ENCODE measurements around the gene CDC42BPB. TPM values are rescaled to one million over a fixed set of nuclear protein-coding genes. Genes with fewer than 3 reads are reported as not detected.

CDC42BPB gene
- total and polyA plus RNA-seq, 12 donors: 41.1 to 108 (median 77.4) TPM

DNA sequence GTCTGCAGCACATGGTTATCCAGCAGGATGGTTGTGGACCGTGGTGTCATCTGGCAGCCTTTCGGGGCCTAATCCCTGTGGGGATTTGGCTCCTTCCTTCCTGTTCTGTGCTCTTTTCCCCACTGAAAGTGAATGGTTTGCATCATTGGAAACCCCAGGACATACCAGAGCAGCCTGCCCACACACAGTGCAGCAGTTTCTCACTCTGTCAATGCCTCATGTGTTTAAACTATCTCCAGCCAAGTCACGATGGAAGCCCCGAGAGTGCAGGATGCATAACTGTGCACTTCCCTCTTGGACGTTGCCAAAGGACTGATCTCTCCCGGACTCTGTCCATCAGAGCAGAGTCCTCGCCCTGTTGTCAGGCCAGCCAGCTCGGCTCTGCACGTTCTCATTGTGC is 163.9 kb downstream of the CDC42BPB start:
- no peaks in the 10 kb centered on the region for H3K9me3 ChIP-seq (replicated peaks in 1 of 3)
- no peak overlapping the region for H3K4me3 ChIP-seq
- 66 to 79% (median 74%) methylated on average over 6 to 9 of the region's 9 CpGs for WGBS, 4 donors
- peaks cover 0 to 17% of the 10 kb centered on the region in 2 donors for H3K4me1 ChIP-seq (replicated peaks in 1 of 2)
- peaks cover 0 to 4% of the 10 kb centered on the region in 2 donors for H3K36me3 ChIP-seq (replicated peaks in 1 of 2)
- TF ChIP-seq CTCF (IDR thresholded peaks at IDR 0.05) (no peak), POLR2A (IDR thresholded peaks at IDR 0.05) (no peak)
- no peaks in the 10 kb centered on the region for H3K27me3 ChIP-seq
- intact Hi-C loops (cut with DNase I): no loop called here
- H3K27ac ChIP-seq: no peak overlapping the region
- peak in 6 of 7 donors; percentile 20 to 72 (median 46) for DNase-seq

- peaks cover 0 to 4% of the 10 kb centered on the region in 2 donors for H3K36me3 ChIP-seq (replicated peaks in 1 of 2)
- H3K4me3 ChIP-seq: no peak overlapping the region
- H3K9me3 ChIP-seq (replicated peaks in 1 of 3): no peaks in the 10 kb centered on the region
- H3K4me1 ChIP-seq (replicated peaks in 1 of 2): peaks cover 0 to 13% of the 10 kb centered on the region in 2 donors
- DNase-seq: no peak
- intact Hi-C loops (cut with DNase I): no loop called here
- TF ChIP-seq POLR2A (IDR thresholded peaks at IDR 0.05) (no peak), CTCF (IDR thresholded peaks at IDR 0.05) (no peak)
- no peaks in the 10 kb centered on the region for H3K27me3 ChIP-seq
- no peak overlapping the region for H3K27ac ChIP-seq
- WGBS, 4 donors: 93 to 98% (median 96%) methylated on average over 8 of the region's 8 CpGs
Observed at GRCh38 chr14:102892651-102893050, 164.7 kb downstream of the CDC42BPB start.

DNA sequence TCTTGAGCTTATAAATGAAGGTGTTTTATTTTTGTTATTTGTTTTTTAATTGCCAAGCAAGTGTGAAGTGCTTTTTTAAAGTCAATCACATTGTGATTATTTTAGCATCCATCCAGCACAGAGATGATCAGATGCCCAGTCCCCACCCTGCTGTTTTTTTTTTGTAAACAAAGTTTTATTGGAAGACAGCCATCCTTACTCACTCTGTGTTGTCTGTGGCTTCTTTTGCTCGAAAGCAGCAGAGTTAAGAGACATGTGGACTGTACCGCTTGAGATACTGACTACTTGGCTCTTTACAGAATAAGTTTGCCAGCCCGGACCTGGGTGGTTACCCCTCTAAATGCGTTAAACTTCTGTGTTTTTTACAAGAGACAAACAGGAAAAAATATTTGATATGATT is 165.8 kb downstream of the CDC42BPB start:
- H3K4me1 ChIP-seq (replicated peaks in 1 of 2): peaks cover 0 to 2% of the 10 kb centered on the region in 2 donors
- TF ChIP-seq POLR2A (IDR thresholded peaks at IDR 0.05): no peak
- TF ChIP-seq CTCF (IDR thresholded peaks at IDR 0.05): no peak
- H3K27ac ChIP-seq: no peak overlapping the region
- H3K27me3 ChIP-seq: no peaks in the 10 kb centered on the region
- intact Hi-C loops (cut with DNase I): no loop called here
- no peaks in the 10 kb centered on the region for H3K9me3 ChIP-seq (replicated peaks in 1 of 3)
- peaks cover 0 to 4% of the 10 kb centered on the region in 2 donors for H3K36me3 ChIP-seq (replicated peaks in 1 of 2)
- H3K4me3 ChIP-seq: no peak overlapping the region
- no peak for DNase-seq
- 68 to 80% (median 76%) methylated on average over 4 of the region's 4 CpGs for WGBS, 4 donors

GRCh38 chr14:102891111-102891510 is 166.2 kb downstream of the CDC42BPB start:
- DNase-seq: no peak
- H3K4me3 ChIP-seq: no peak overlapping the region
- H3K4me1 ChIP-seq (replicated peaks in 1 of 2): no peaks in the 10 kb centered on the region
- peaks cover 0 to 8% of the 10 kb centered on the region in 2 donors for H3K36me3 ChIP-seq (replicated peaks in 1 of 2)
- H3K27ac ChIP-seq: no peak overlapping the region
- H3K27me3 ChIP-seq: no peaks in the 10 kb centered on the region
- no peaks in the 10 kb centered on the region for H3K9me3 ChIP-seq (replicated peaks in 1 of 3)
- TF ChIP-seq CTCF (IDR thresholded peaks at IDR 0.05): no peak
- TF ChIP-seq POLR2A (IDR thresholded peaks at IDR 0.05): no peak
- intact Hi-C loops (cut with DNase I): no loop called here
- 91 to 96% (median 91%) methylated on average over 15 of the region's 15 CpGs for WGBS, 4 donors
